ENCODE data around the gene NIT1. TPM values are rescaled to one million over a fixed set of nuclear protein-coding genes. Genes with fewer than 3 reads are reported as not detected.

NIT1 gene
- total and polyA plus RNA-seq, 2 experiments from 2014 or later, result 41.3 to 48.9 TPM

DNA sequence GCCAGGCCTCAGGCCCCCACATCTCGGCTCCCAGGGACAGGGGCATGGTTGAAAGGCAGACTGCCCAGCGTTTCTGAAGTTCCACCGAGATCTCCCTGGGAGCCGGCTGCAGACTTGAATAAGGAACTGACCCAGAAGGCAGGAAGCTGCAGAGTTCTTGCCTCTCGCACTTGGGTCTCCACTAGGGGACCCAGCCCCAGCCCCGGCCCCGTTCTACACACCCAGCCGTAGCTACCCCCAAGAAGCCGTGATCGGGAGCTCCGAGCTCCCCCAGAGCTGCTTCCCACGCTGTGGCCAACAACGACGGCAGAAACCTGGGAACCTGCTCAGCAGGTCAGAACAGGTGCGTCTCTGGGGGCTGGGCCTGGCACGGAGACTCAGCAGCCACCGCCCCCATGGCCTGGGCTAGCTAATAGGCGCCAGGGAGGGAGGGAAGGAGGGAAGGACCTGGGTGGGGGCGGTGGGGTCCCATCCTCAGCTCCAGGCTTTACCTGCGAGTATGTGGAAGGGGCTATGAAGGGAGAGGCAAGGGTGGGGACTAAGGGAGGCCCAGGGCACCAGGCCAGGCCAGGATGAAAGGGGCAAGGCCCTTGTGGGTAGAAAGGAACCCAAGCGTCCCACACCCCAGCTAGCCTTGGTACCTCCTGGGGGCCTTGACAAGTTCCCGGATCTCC is 28.5 kb upstream of the NIT1 start, which contains the start of gene NECTIN4:
Gene NECTIN4 (minus strand): TSS at position 308 of the 674 bp plus-strand sequence. CDS start 262 bp downstream, at position 46.
- no peak within 1 kb of the TSS for H3K4me3 ChIP-seq
- H3K4me2 ChIP-seq, result peak within 1 kb of the TSS; percentile 73
- WGBS (ENCODE audit: low lambda C conversion rate, missing lambda C conversion rate), result 77% methylated on average over 20 of the region's 22 CpGs
- TF ChIP-seq EZH2 (IDR thresholded peaks at IDR 0.05; ENCODE audit: borderline replicate concordance) (no peak), EZH2phosphoT487 (IDR thresholded peaks at IDR 0.05; ENCODE audit: low read depth, severe bottlenecking, unreplicated experiment) (no peak)
- TF ChIP-seq, protein P1, sequence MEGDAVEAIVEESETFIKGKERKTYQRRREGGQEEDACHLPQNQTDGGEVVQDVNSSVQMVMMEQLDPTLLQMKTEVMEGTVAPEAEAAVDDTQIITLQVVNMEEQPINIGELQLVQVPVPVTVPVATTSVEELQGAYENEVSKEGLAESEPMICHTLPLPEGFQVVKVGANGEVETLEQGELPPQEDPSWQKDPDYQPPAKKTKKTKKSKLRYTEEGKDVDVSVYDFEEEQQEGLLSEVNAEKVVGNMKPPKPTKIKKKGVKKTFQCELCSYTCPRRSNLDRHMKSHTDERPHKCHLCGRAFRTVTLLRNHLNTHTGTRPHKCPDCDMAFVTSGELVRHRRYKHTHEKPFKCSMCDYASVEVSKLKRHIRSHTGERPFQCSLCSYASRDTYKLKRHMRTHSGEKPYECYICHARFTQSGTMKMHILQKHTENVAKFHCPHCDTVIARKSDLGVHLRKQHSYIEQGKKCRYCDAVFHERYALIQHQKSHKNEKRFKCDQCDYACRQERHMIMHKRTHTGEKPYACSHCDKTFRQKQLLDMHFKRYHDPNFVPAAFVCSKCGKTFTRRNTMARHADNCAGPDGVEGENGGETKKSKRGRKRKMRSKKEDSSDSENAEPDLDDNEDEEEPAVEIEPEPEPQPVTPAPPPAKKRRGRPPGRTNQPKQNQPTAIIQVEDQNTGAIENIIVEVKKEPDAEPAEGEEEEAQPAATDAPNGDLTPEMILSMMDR (IDR thresholded peaks at IDR 0.05; ENCODE audit: poor library complexity), result no peak
- H3K27me3 ChIP-seq, result no peaks in the 10 kb centered on the region
- peak within 1 kb of the TSS; percentile 74 for H3K27ac ChIP-seq
- peaks cover 14% of the 10 kb centered on the region for H3K4me1 ChIP-seq (ENCODE audit: insufficient read depth)
- H4K20me1 ChIP-seq (ENCODE audit: insufficient read depth, poor library complexity, severe bottlenecking), result no peaks in the 10 kb centered on the region
- no peaks in the 10 kb centered on the region for H3K9me3 ChIP-seq (ENCODE audit: low read depth)
- H2AFZ ChIP-seq, result no peak within 1 kb of the TSS
- H3K79me2 ChIP-seq, result peaks cover 13% of the 10 kb centered on the region
- no peaks in the 10 kb centered on the region for H3K9me2 ChIP-seq (replicated peaks; ENCODE audit: insufficient read depth)
- H3K36me3 ChIP-seq (replicated peaks; ENCODE audit: insufficient read depth, low read depth), result no peaks in the 10 kb centered on the region
- peak; percentile 62 for DNase-seq (ENCODE audit: low spot score)

DNA sequence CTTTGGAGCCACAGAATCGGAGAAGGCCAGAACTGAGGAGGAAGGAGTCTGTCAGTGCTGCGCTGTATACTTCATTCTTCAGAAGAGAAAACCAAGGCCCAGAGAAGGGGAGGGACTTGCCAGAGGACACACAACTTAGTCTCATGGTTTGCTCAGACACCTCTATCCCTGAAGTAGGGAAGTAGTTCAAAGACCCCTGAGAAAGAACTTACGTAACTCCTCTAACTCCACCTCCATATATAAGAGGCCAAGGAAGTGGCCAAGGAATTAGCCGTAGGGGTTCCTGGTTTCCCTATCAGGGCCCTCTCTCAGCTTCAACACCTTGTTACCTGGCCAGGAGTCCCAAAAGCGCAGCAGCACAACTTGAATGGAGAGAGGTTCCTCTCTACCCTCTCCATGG is 28.0 kb upstream of the NIT1 start:
- WGBS (ENCODE audit: low lambda C conversion rate, missing lambda C conversion rate), result 91% methylated on average over 5 of the region's 5 CpGs
- Histone ChIP-seq H3K36me3 (replicated peaks; ENCODE audit: insufficient read depth, low read depth) (no peaks in the 10 kb centered on the region), H3K9me3 (ENCODE audit: low read depth) (no peaks in the 10 kb centered on the region), H3K4me3 (no peak overlapping the region), H2AFZ (no peak overlapping the region), H3K9me2 (replicated peaks; ENCODE audit: insufficient read depth) (no peaks in the 10 kb centered on the region), H4K20me1 (ENCODE audit: insufficient read depth, poor library complexity, severe bottlenecking) (no peaks in the 10 kb centered on the region), H3K79me2 (peaks cover 13% of the 10 kb centered on the region), H3K27me3 (no peaks in the 10 kb centered on the region), H3K4me2 (peak overlapping the region; percentile 73), H3K4me1 (ENCODE audit: insufficient read depth) (peaks cover 9% of the 10 kb centered on the region), H3K27ac (peak overlapping the region; percentile 74)
- no peak for TF ChIP-seq EZH2 (IDR thresholded peaks at IDR 0.05; ENCODE audit: borderline replicate concordance)
- TF ChIP-seq, protein P1 (IDR thresholded peaks at IDR 0.05; ENCODE audit: poor library complexity), result no peak
- TF ChIP-seq EZH2phosphoT487 (IDR thresholded peaks at IDR 0.05; ENCODE audit: low read depth, severe bottlenecking, unreplicated experiment), result no peak
- DNase-seq (ENCODE audit: low spot score), result no peak

- TF ChIP-seq EZH2phosphoT487 (IDR thresholded peaks at IDR 0.05; ENCODE audit: low read depth, severe bottlenecking, unreplicated experiment) (no peak), EZH2 (IDR thresholded peaks at IDR 0.05; ENCODE audit: borderline replicate concordance) (no peak)
- TF ChIP-seq, protein P1 (IDR thresholded peaks at IDR 0.05; ENCODE audit: poor library complexity), result no peak
- Histone ChIP-seq H3K9me2 (replicated peaks; ENCODE audit: insufficient read depth) (no peaks in the 10 kb centered on the region), H4K20me1 (ENCODE audit: insufficient read depth, poor library complexity, severe bottlenecking) (no peaks in the 10 kb centered on the region), H3K4me2 (no peak overlapping the region), H3K27ac (no peak overlapping the region), H3K9me3 (ENCODE audit: low read depth) (no peaks in the 10 kb centered on the region), H3K79me2 (peaks cover 13% of the 10 kb centered on the region), H3K4me3 (no peak overlapping the region), H3K27me3 (no peaks in the 10 kb centered on the region), H3K36me3 (replicated peaks; ENCODE audit: insufficient read depth, low read depth) (no peaks in the 10 kb centered on the region), H2AFZ (no peak overlapping the region), H3K4me1 (ENCODE audit: insufficient read depth) (peaks cover 2% of the 10 kb centered on the region)
- 89% methylated on average over 3 of the region's 3 CpGs for WGBS (ENCODE audit: low lambda C conversion rate, missing lambda C conversion rate)
- no peak for DNase-seq (ENCODE audit: low spot score)
Observed at GRCh38 chr1:161090617-161091016, 27.3 kb upstream of the NIT1 start.
